ENCODE data around the gene NOL9. TPM values are rescaled to one million over a fixed set of nuclear protein-coding genes. Genes with fewer than 3 reads are reported as not detected.

NOL9 gene
- total and polyA plus RNA-seq, 2 of the 13 experiments (the other 11 are each of a cell fraction or from before 2014, with no cell fraction given), result 18.0 to 24.7 TPM

DNA sequence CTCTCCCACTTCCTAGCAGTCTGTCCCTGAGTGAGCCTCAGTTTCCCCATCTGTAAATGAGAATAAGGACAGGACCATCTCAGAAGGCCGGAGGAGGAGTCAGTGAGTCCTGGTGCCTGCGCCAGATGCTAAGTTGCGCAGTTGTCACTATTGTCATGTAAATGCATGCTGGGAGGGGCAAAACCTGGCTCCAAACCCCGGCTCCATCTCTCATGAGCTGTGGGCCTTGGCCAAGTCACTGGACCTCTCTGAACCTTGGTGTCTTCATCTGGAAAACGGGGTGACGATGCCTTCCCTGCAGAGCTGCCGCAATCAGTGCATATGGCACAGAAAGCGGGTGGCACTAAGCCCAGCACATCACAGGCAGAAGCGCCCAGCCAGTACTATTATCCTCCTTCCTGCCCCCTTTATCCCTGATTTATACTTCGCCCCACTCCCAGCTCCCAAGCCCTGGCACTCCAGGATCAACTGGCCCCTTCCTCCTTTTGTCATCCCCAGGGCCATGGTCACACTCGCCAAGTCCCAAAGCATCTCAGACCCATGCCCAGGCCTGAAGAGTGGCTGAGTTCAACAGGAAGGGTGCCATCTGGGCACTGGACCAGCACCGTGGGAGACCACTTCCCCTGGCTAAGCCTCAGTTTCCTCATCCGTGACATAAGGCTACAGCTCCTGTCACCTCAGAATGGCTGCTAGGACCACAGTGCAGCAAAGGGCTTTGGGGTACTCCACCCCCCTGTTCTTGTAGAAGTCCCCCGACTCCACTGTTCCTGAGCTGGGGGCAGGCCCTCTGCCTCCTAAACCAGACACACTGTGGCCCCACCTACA lies 58.6 kb downstream of the NOL9 start:
- no peak overlapping the region for H3K9ac ChIP-seq (ENCODE audit: insufficient read depth, low read depth, low read length)
- H3K4me1 ChIP-seq (ENCODE audit: insufficient read depth, low read length), result peaks cover 42% of the 10 kb centered on the region
- POLR2A ChIA-PET, result no interaction called here
- H4K20me1 ChIP-seq (ENCODE audit: insufficient read depth, low read length), result no peaks in the 10 kb centered on the region
- H3K9me3 ChIP-seq (ENCODE audit: low read length), result no peaks in the 10 kb centered on the region
- FAIRE-seq (no peak), DNase-seq (ENCODE audit: low spot score) (no peak), ATAC-seq (no peak)
- TF ChIP-seq, protein P1, sequence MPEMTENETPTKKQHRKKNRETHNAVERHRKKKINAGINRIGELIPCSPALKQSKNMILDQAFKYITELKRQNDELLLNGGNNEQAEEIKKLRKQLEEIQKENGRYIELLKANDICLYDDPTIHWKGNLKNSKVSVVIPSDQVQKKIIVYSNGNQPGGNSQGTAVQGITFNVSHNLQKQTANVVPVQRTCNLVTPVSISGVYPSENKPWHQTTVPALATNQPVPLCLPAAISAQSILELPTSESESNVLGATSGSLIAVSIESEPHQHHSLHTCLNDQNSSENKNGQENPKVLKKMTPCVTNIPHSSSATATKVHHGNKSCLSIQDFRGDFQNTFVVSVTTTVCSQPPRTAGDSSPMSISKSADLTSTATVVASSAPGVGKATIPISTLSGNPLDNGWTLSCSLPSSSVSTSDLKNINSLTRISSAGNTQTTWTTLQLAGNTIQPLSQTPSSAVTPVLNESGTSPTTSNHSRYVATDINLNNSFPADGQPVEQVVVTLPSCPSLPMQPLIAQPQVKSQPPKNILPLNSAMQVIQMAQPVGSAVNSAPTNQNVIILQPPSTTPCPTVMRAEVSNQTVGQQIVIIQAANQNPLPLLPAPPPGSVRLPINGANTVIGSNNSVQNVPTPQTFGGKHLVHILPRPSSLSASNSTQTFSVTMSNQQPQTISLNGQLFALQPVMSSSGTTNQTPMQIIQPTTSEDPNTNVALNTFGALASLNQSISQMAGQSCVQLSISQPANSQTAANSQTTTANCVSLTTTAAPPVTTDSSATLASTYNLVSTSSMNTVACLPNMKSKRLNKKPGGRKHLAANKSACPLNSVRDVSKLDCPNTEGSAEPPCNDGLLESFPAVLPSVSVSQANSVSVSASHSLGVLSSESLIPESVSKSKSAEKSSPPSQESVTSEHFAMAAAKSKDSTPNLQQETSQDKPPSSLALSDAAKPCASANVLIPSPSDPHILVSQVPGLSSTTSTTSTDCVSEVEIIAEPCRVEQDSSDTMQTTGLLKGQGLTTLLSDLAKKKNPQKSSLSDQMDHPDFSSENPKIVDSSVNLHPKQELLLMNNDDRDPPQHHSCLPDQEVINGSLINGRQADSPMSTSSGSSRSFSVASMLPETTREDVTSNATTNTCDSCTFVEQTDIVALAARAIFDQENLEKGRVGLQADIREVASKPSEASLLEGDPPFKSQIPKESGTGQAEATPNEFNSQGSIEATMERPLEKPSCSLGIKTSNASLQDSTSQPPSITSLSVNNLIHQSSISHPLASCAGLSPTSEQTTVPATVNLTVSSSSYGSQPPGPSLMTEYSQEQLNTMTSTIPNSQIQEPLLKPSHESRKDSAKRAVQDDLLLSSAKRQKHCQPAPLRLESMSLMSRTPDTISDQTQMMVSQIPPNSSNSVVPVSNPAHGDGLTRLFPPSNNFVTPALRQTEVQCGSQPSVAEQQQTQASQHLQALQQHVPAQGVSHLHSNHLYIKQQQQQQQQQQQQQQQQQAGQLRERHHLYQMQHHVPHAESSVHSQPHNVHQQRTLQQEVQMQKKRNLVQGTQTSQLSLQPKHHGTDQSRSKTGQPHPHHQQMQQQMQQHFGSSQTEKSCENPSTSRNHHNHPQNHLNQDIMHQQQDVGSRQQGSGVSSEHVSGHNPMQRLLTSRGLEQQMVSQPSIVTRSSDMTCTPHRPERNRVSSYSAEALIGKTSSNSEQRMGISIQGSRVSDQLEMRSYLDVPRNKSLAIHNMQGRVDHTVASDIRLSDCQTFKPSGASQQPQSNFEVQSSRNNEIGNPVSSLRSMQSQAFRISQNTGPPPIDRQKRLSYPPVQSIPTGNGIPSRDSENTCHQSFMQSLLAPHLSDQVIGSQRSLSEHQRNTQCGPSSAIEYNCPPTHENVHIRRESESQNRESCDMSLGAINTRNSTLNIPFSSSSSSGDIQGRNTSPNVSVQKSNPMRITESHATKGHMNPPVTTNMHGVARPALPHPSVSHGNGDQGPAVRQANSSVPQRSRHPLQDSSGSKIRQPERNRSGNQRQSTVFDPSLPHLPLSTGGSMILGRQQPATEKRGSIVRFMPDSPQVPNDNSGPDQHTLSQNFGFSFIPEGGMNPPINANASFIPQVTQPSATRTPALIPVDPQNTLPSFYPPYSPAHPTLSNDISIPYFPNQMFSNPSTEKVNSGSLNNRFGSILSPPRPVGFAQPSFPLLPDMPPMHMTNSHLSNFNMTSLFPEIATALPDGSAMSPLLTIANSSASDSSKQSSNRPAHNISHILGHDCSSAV (CRISPR knock-in tag; IDR thresholded peaks at IDR 0.05; ENCODE audit: borderline replicate concordance), result no peak
- TF ChIP-seq ZNF768 (CRISPR knock-in tag; IDR thresholded peaks at IDR 0.05), result peak; percentile 85
- intact Hi-C loops (cut with micrococcal nuclease; ENCODE audit: unreplicated experiment) (no loop called here), in situ Hi-C loops (cut with HindIII; ENCODE audit: extremely low pct_ligation_motif_present, low pct_unique_long_range_greater_than_20kb) (loop anchor here (25.0 kb wide), 1 partner anchor 717 kb away; no protein-coding TSS in a partner anchor)
- H2AFZ ChIP-seq (ENCODE audit: low read length), result no peak overlapping the region
- no TSS peak for BruUV-seq (replicated peaks)
- H3K27me3 ChIP-seq (ENCODE audit: control insufficient read depth in 1 of 2, insufficient read depth in 2 of 2, low read length in 2 of 2), result peaks cover 16 to 34% of the 10 kb centered on the region in 2 experiments; a peak in 4 of 5 replicates
- CTCF ChIA-PET (ENCODE audit: low intra/inter-chr PET ratio, low total read pairs), result interaction anchor here (1.1 kb wide), 1 partner anchor 10 kb away, joined by 3 read pairs; no protein-coding TSS in a partner anchor
- H3K79me2 ChIP-seq (ENCODE audit: insufficient read depth, low read length), result no peaks in the 10 kb centered on the region
- peak overlapping the region; percentile 67; the same call in 1 of the 2 replicates for H3K4me2 ChIP-seq (ENCODE audit: low read depth, low read length)
- WGBS (ENCODE audit: low lambda C conversion rate), result 86% methylated on average over 10 of the region's 14 CpGs
- no peak overlapping the region for H3K4me3 ChIP-seq (replicated peaks in 1 of 3; ENCODE audit: insufficient read depth in 1 of 3, low read depth in 2 of 3, low read length in 3 of 3)
- H3K36me3 ChIP-seq (replicated peaks in 1 of 2; ENCODE audit: control insufficient read depth in 1 of 2, insufficient read depth in 2 of 2, low read length in 2 of 2), result no peaks in the 10 kb centered on the region
- no peak overlapping the region for H3K27ac ChIP-seq (ENCODE audit: extremely low read length, insufficient read depth, low read length)
